IMR-90 (cell line): ENCODE data around the gene EDN2. TPM values are rescaled to one million over a fixed set of nuclear protein-coding genes. Genes with fewer than 3 reads are reported as not detected.

Experiments used
- ATAC-seq: fragments of 200-7000 bp; cut with Tn5 transposase; 2 replicates; pipeline ENCODE4 v1.9.1; 2020; ENCODE audit warnings: low read depth, mild to moderate bottlenecking, moderate library complexity
- BruUV-seq: library from RNA; stranded (reverse); fragments of 400-500 nt; replicated peaks from 2 replicates; lab custom pipeline; 2021; lab: Mats Ljungman, UMichigan
- CTCF ChIA-PET: fragments of 300-600 bp; formaldehyde crosslinking; extraction: SDS; loops from one replicate; lab custom pipeline; 2021; ENCODE audit warnings: antibody characterized with exemption; lab: Yijun Ruan, JAX
- POLR2A ChIA-PET: fragments of 300-600 bp; sonication (Branson Sonifier 250); formaldehyde crosslinking; loops from one replicate; lab custom pipeline; 2022; ENCODE audit warnings: antibody characterized with exemption; ENCODE audit not compliant: unreplicated experiment; lab: Charles Lee
- DNase-seq: peaks from one replicate; pipeline ENCODE4 v3.0.0; 2013
- H2AFZ ChIP-seq: replicated peaks from 2 replicates; pipeline ENCODE3; 2013; ENCODE audit warnings: low read length, mild to moderate bottlenecking; ENCODE audit not compliant: poor library complexity
- H2AK5ac ChIP-seq: 2 replicates; pipeline ENCODE4 v1.6.1; 2013; ENCODE audit warnings: low read depth, low read length, inconsistent platforms
- H2AK9ac ChIP-seq: replicated peaks from 2 replicates; pipeline ENCODE3; 2013; ENCODE audit warnings: mild to moderate bottlenecking, low read depth, low read length, moderate library complexity; ENCODE audit not compliant: poor library complexity
- H2BK120ac ChIP-seq: 2 replicates; pipeline ENCODE4 v1.6.1; 2013; ENCODE audit warnings: low read depth, low read length, inconsistent platforms
- H2BK15ac ChIP-seq: 3 replicates; pipeline ENCODE4 v1.6.1; 2013; ENCODE audit warnings: low read depth, low read length, inconsistent platforms
- H2BK20ac ChIP-seq: 2 replicates; pipeline ENCODE4 v1.6.1; 2013; ENCODE audit warnings: low read depth, mild to moderate bottlenecking, inconsistent platforms, low read length, moderate library complexity
- H2BK5ac ChIP-seq: 2 replicates; pipeline ENCODE4 v1.6.1; 2013; ENCODE audit warnings: mild to moderate bottlenecking, low read depth, low read length, inconsistent platforms; ENCODE audit not compliant: poor library complexity, severe bottlenecking
- H3K14ac ChIP-seq: replicated peaks from 2 replicates; pipeline ENCODE4 v1.6.1; 2013; ENCODE audit warnings: low read depth, low read length, inconsistent platforms
- H3K18ac ChIP-seq: 2 replicates; pipeline ENCODE4 v1.6.1; 2013; ENCODE audit warnings: low read depth, low read length, control low read depth
- H3K23ac ChIP-seq: 2 replicates; pipeline ENCODE4 v1.6.1; 2013; ENCODE audit warnings: low read depth, low read length, inconsistent platforms
- H3K27ac ChIP-seq: 2 replicates; pipeline ENCODE4 v1.5.1; 2013; ENCODE audit warnings: mild to moderate bottlenecking, control low read depth, low read length; ENCODE audit not compliant: insufficient read depth
- H3K27me3 ChIP-seq: 2 replicates; pipeline ENCODE4 v1.6.1; 2013; ENCODE audit warnings: low read length; ENCODE audit not compliant: control insufficient read depth, insufficient read depth
- H3K36me3 ChIP-seq: 2 replicates; pipeline ENCODE4 v1.6.1; 2013; ENCODE audit warnings: low read length, mixed read lengths; ENCODE audit not compliant: control insufficient read depth, insufficient read depth
- H3K4ac ChIP-seq: 2 replicates; pipeline ENCODE4 v1.6.1; 2013; ENCODE audit warnings: low read depth, low read length, inconsistent platforms
- H3K4me1 ChIP-seq: 2 replicates; pipeline ENCODE4 v1.6.1; 2013; ENCODE audit warnings: low read length, mixed read lengths; ENCODE audit not compliant: control insufficient read depth, insufficient read depth
- H3K4me2 ChIP-seq: 2 replicates; pipeline ENCODE4 v1.6.1; 2013; ENCODE audit warnings: low read depth, mild to moderate bottlenecking, control low read depth, low read length, moderate library complexity
- H3K4me3 ChIP-seq: 2 replicates; pipeline ENCODE4 v1.5.1; 2013; ENCODE audit warnings: low read depth, mild to moderate bottlenecking, control low read depth, low read length, moderate library complexity; ENCODE audit not compliant: insufficient read depth
- H3K56ac ChIP-seq: 2 replicates; pipeline ENCODE4 v1.6.1; 2013; ENCODE audit warnings: low read length, inconsistent platforms; ENCODE audit not compliant: insufficient read depth; ENCODE audit errors: extremely low read depth
- H3K79me1 ChIP-seq, 2 experiments: 2 replicates each; pipeline ENCODE4 v1.6.1; 2013; ENCODE audit warnings: low read length in 2 of 2, inconsistent platforms in 1 of 2, low read depth in 1 of 2
- H3K9ac ChIP-seq: 2 replicates; pipeline ENCODE4 v1.6.1; 2013; ENCODE audit warnings: low read depth, low read length, control low read depth
- H3K9me1 ChIP-seq: 2 replicates; pipeline ENCODE4 v1.6.1; 2013; ENCODE audit warnings: low read length, inconsistent platforms; ENCODE audit not compliant: insufficient read depth
- H3K9me3 ChIP-seq: 2 replicates; pipeline ENCODE4 v1.6.1; 2013; ENCODE audit warnings: low read length; ENCODE audit not compliant: control insufficient read depth, insufficient read depth
- H4K20me1 ChIP-seq: 2 replicates; pipeline ENCODE4 v1.6.1; 2013; ENCODE audit warnings: low read length, inconsistent platforms; ENCODE audit not compliant: insufficient read depth
- H4K5ac ChIP-seq: 2 replicates; pipeline ENCODE4 v1.6.1; 2013; ENCODE audit warnings: mild to moderate bottlenecking, low read depth, low read length, control low read depth
- H4K8ac ChIP-seq, 2 experiments: 2 replicates each; pipeline ENCODE4 v1.6.1; 2013; ENCODE audit warnings: low read depth in 2 of 2, low read length in 2 of 2, control low read depth in 1 of 2, inconsistent platforms in 1 of 2
- H4K91ac ChIP-seq: 2 replicates; pipeline ENCODE4 v1.6.1; 2013; ENCODE audit warnings: low read depth, low read length, inconsistent platforms; ENCODE audit not compliant: insufficient read depth
- BHLHE40 ChIP-seq: fragments of 150-350 bp; IDR thresholded peaks from 2 replicates; pipeline ENCODE4 v1.6.1; 2016; ENCODE audit warnings: mild to moderate bottlenecking, low read depth, low read length
- CEBPB ChIP-seq: IDR thresholded peaks from 2 replicates; pipeline ENCODE4 v1.6.1; 2012; ENCODE audit warnings: low read depth, low read length, improper control_type of control experiment
- CHD1 ChIP-seq: IDR thresholded peaks from 2 replicates; pipeline ENCODE4 v1.6.1; 2012; ENCODE audit warnings: low read depth, low read length, improper control_type of control experiment
- FOS ChIP-seq: fragments of 150-350 bp; IDR thresholded peaks from 2 replicates; pipeline ENCODE4 v1.6.1; 2016; ENCODE audit warnings: low read depth, low read length
- MAFK ChIP-seq: IDR thresholded peaks from 2 replicates; pipeline ENCODE4 v1.6.1; 2012; ENCODE audit warnings: low read depth, low read length, improper control_type of control experiment
- MAZ ChIP-seq: IDR thresholded peaks from 2 replicates; pipeline ENCODE4 v1.6.1; 2012; ENCODE audit warnings: low read depth, mild to moderate bottlenecking, low read length, improper control_type of control experiment, moderate library complexity, borderline replicate concordance
- MXI1 ChIP-seq: IDR thresholded peaks from 2 replicates; pipeline ENCODE4 v1.6.1; 2012; ENCODE audit warnings: low read depth, mild to moderate bottlenecking, low read length, moderate library complexity, borderline replicate concordance
- NFE2L2 ChIP-seq: fragments of 150-350 bp; IDR thresholded peaks from 2 replicates; pipeline ENCODE4 v1.6.1; 2016; ENCODE audit warnings: low read depth, mild to moderate bottlenecking, low read length
- POLR2A ChIP-seq: IDR thresholded peaks from 2 replicates; pipeline ENCODE4 v1.6.1; 2012; ENCODE audit warnings: mild to moderate bottlenecking, low read depth, low read length
- RAD21 ChIP-seq: IDR thresholded peaks from 2 replicates; pipeline ENCODE4 v1.6.1; 2012; ENCODE audit warnings: low read length, improper control_type of control experiment
- RCOR1 ChIP-seq: IDR thresholded peaks from 2 replicates; pipeline ENCODE4 v1.6.1; 2012; ENCODE audit warnings: mild to moderate bottlenecking, low read length, improper control_type of control experiment; ENCODE audit not compliant: insufficient replicate concordance
- RFX5 ChIP-seq: IDR thresholded peaks from 2 replicates; pipeline ENCODE4 v1.8.0; 2012; ENCODE audit warnings: low read depth, mild to moderate bottlenecking, low read length, moderate library complexity
- SMC3 ChIP-seq: fragments of 150-350 bp; IDR thresholded peaks from 2 replicates; pipeline ENCODE4 v1.6.1; 2016; ENCODE audit warnings: low read depth, mild to moderate bottlenecking, antibody characterized with exemption, low read length, moderate library complexity
- WGBS, 2 experiments: methylation state at CpG; one replicate each; pipeline versions ENCODE4 v1.1.5 to v1.1.7; 2013; ENCODE audit warnings: missing lambda C conversion rate in 2 of 2; ENCODE audit not compliant: insufficient read length in 1 of 2; ENCODE audit errors: extremely low coverage in 2 of 2; 5-methylcytosine and 5-hydroxymethylcytosine counted together
- dilution Hi-C: fragments of 300-500 bp; cut with HindIII; formaldehyde crosslinking; loops from one replicate; pipeline ENCODE4 v1.14.3; 2018; ENCODE audit warnings: low sequenced_read_pairs; ENCODE audit not compliant: unreplicated experiment
- in situ Hi-C: fragments of 300-500 bp; cut with MboI; formaldehyde crosslinking; loops from 3 replicates; pipeline ENCODE4 v1.14.3; 2019; ENCODE audit warnings: low sequenced_read_pairs, inconsistent platforms, mixed read lengths
- intact Hi-C: fragments of 100-400 bp; cut with micrococcal nuclease; formaldehyde crosslinking; loops from 2 replicates; pipeline ENCODE4 v1.10.0; 2022
- polyA plus RNA-seq, 3 experiments: library from polyadenylated mRNA; depleted of rRNA; stranded (reverse); fragments of >200 nt; gene quantifications; 2 replicates each; pipeline ENCODE4 v1.2.3, GENCODE V29; 2012; ENCODE audit warnings: low replicate concordance in 1 of 3
- total RNA-seq: library from RNA; depleted of rRNA; stranded (reverse); fragments of >200 nt; gene quantifications from 2 replicates; pipeline ENCODE4 v1.2.3, GENCODE V29; 2012
- TF ChIP-seq, protein P1 (sequence below): fragments of 150-350 bp; IDR thresholded peaks from 2 replicates; pipeline ENCODE4 v1.6.1; 2017; ENCODE audit warnings: mild to moderate bottlenecking, antibody characterized with exemption, low read length, low read depth
- TF ChIP-seq, protein P2 (sequence below): conservative IDR thresholded peaks from 2 replicates; pipeline ENCODE4 v1.5.1; 2012; ENCODE audit warnings: mild to moderate bottlenecking, low read depth, low read length, improper control_type of control experiment
- TF ChIP-seq, protein P3 (sequence below): fragments of 150-350 bp; IDR thresholded peaks from 2 replicates; pipeline ENCODE4 v1.6.1; 2016; ENCODE audit warnings: low read depth, mild to moderate bottlenecking, low read length, moderate library complexity, borderline replicate concordance

The EDN2 gene
- total and polyA plus RNA-seq, 2 of the 4 experiments (the other 2 are of a cell fraction): 0.27 TPM; not detected in 1

DNA sequence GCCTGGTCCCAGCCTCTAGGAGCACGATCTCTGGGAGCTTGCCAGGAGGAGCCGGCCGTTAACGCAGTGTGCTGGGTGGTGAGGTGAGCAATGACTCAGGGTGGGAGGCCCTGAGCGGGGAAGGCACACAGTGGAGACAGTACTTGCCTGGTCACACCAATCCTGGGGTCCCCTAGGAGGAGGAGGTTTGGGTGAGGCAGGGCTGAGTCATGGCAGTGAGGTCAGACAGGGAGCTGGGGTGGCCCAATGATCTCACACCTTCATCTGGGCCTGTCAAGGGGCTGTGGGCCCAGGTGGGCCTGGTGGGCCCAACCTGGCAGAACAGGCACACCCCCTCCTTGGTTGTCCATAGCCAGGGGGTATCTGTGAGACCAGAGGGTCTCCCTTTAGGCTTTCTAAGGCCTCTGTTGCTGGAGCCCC, 8.6 kb upstream of the EDN2 start:
- Histone ChIP-seq H3K9ac (no peak overlapping the region), H3K79me1 (no peaks in the 10 kb centered on the region), H2BK20ac (peak overlapping the region; percentile 80), H2AFZ (peak overlapping the region; percentile 79), H3K27me3 (no peaks in the 10 kb centered on the region), H4K8ac (peak overlapping the region in 1 of 2 experiments; percentile 39; a peak in 2 of 4 replicates), H2AK5ac (peak overlapping the region; percentile 92), H4K5ac (no peak overlapping the region; the same call in 1 of the 2 replicates), H3K18ac (no peak overlapping the region; the same call in 1 of the 2 replicates), H2AK9ac (peak overlapping the region; percentile 31), H3K9me1 (peaks cover 29% of the 10 kb centered on the region), H3K23ac (no peak overlapping the region), H3K4me3 (no peak overlapping the region), H3K14ac (no peak overlapping the region), H2BK15ac (peak overlapping the region; percentile 87; the same call in 2 of the 3 replicates), H3K4me2 (no peak overlapping the region), H4K91ac (peak overlapping the region; percentile 86), H4K20me1 (no peaks in the 10 kb centered on the region; the same call in 1 of the 2 replicates), H3K9me3 (no peaks in the 10 kb centered on the region), H2BK120ac (peak overlapping the region; percentile 74), H2BK5ac (peak overlapping the region; percentile 32), H3K56ac (no peak overlapping the region), H3K4me1 (peaks cover 22% of the 10 kb centered on the region), H3K4ac (peak overlapping the region; percentile 80), H3K27ac (no peak overlapping the region), H3K36me3 (no peaks in the 10 kb centered on the region)
- TF ChIP-seq SMC3 (no peak), BHLHE40 (peak; percentile 74), MAZ (peak; percentile 69; the same call in 1 of the 2 replicates), RFX5 (no peak), MAFK (no peak), MXI1 (no peak), CEBPB (peak; percentile 38; the same call in 1 of the 2 replicates), NFE2L2 (peak; percentile 72; the same call in 1 of the 2 replicates), POLR2A (no peak), RAD21 (no peak), RCOR1 (no peak), FOS (peak; percentile 93), CHD1 (no peak)
- TF ChIP-seq, protein P1, sequence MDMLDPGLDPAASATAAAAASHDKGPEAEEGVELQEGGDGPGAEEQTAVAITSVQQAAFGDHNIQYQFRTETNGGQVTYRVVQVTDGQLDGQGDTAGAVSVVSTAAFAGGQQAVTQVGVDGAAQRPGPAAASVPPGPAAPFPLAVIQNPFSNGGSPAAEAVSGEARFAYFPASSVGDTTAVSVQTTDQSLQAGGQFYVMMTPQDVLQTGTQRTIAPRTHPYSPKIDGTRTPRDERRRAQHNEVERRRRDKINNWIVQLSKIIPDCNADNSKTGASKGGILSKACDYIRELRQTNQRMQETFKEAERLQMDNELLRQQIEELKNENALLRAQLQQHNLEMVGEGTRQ: no peak
- TF ChIP-seq, protein P2, sequence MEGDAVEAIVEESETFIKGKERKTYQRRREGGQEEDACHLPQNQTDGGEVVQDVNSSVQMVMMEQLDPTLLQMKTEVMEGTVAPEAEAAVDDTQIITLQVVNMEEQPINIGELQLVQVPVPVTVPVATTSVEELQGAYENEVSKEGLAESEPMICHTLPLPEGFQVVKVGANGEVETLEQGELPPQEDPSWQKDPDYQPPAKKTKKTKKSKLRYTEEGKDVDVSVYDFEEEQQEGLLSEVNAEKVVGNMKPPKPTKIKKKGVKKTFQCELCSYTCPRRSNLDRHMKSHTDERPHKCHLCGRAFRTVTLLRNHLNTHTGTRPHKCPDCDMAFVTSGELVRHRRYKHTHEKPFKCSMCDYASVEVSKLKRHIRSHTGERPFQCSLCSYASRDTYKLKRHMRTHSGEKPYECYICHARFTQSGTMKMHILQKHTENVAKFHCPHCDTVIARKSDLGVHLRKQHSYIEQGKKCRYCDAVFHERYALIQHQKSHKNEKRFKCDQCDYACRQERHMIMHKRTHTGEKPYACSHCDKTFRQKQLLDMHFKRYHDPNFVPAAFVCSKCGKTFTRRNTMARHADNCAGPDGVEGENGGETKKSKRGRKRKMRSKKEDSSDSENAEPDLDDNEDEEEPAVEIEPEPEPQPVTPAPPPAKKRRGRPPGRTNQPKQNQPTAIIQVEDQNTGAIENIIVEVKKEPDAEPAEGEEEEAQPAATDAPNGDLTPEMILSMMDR: no peak
- TF ChIP-seq, protein P3, sequence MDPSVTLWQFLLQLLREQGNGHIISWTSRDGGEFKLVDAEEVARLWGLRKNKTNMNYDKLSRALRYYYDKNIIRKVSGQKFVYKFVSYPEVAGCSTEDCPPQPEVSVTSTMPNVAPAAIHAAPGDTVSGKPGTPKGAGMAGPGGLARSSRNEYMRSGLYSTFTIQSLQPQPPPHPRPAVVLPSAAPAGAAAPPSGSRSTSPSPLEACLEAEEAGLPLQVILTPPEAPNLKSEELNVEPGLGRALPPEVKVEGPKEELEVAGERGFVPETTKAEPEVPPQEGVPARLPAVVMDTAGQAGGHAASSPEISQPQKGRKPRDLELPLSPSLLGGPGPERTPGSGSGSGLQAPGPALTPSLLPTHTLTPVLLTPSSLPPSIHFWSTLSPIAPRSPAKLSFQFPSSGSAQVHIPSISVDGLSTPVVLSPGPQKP: no peak
- dilution Hi-C loops (no loop called here), intact Hi-C loops (no loop called here), in situ Hi-C loops (no loop called here)
- 10% methylated on average over 4 of the region's 5 CpGs; no CpG with 5 or more reads in 1 of the 2 experiments for WGBS, 2 experiments
- peak; percentile 95 for DNase-seq
- peak; percentile 38 for ATAC-seq
- CTCF ChIA-PET: interaction anchor here (1.8 kb wide), 1 partner anchor 60 kb away, joined by 4 read pairs; no protein-coding TSS in a partner anchor
- BruUV-seq: no TSS peak
- POLR2A ChIA-PET: no interaction called here
